Omental fat pad (tissue), 4 donors: ENCODE data around the gene PCNT. TPM values are rescaled to one million over a fixed set of nuclear protein-coding genes. Genes with fewer than 3 reads are reported as not detected.
A peak's percentile ranks its signal among the peaks of the same experiment; 100 is the strongest.

Experiments used
- ATAC-seq: fragments of 150-250 bp; one replicate; pipeline ENCODE4 v1.9.1; 2016; ENCODE audit warnings: mild to moderate bottlenecking, moderate library complexity; ENCODE audit not compliant: low FRiP score
- DNase-seq: peaks from one replicate; pipeline ENCODE4 v3.0.0-alpha.2; 2019; ENCODE audit warnings: low spot score
- total RNA-seq, 4 donors: library from RNA; depleted of rRNA; stranded (reverse); fragments of >200 nt; gene quantifications; one replicate each; pipeline ENCODE4 v1.1.0, GENCODE V29; 2016
- TF ChIP-seq, protein P1 (sequence below), 3 donors: fragments of 450-650 bp; IDR thresholded peaks; one replicate each; pipeline ENCODE4 v1.5.1; 2016 to 2017; ENCODE audit warnings: antibody characterized with exemption in 3 of 3, mild to moderate bottlenecking in 3 of 3, moderate library complexity in 2 of 3

PCNT gene
- total RNA-seq, 4 donors from 2014 or later = 23.0 to 51.7 (median 24.4) TPM

DNA sequence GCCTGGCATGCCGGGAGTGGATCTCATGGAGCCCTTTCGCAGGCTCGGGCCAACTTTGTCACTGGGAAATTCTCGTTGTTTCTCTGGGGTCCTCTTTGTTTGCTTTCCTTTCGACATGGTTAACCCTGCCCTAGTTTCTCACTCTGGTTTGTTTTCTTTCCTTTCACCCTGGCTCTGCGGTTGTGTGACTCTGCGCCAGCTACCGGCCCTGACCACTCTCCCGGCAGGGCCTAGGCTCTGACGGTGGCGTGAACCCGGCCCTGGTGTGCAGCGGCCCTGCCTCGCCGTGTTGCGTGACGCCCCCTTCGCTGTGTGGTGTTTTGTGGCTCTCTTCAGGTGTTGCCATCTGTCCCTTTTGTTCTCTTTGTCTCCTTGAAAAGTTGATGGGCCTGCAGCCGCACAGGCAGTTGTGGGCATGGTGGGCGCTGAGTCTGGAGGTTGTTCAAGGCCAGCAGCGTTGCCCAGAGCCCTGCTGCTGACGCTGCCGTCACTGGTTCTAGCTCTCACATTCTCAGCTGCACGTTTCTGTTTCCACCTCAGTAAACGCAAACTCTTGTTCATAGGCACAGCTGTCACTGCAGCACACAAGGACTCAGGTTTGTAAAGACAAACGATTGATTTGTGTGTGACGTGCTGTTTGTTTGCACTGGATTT, 70.1 kb downstream of the PCNT start:
- TF ChIP-seq, protein P1, sequence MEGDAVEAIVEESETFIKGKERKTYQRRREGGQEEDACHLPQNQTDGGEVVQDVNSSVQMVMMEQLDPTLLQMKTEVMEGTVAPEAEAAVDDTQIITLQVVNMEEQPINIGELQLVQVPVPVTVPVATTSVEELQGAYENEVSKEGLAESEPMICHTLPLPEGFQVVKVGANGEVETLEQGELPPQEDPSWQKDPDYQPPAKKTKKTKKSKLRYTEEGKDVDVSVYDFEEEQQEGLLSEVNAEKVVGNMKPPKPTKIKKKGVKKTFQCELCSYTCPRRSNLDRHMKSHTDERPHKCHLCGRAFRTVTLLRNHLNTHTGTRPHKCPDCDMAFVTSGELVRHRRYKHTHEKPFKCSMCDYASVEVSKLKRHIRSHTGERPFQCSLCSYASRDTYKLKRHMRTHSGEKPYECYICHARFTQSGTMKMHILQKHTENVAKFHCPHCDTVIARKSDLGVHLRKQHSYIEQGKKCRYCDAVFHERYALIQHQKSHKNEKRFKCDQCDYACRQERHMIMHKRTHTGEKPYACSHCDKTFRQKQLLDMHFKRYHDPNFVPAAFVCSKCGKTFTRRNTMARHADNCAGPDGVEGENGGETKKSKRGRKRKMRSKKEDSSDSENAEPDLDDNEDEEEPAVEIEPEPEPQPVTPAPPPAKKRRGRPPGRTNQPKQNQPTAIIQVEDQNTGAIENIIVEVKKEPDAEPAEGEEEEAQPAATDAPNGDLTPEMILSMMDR (IDR thresholded peaks at IDR 0.05) = no peak
- DNase-seq (no peak), ATAC-seq (no peak)

DNA sequence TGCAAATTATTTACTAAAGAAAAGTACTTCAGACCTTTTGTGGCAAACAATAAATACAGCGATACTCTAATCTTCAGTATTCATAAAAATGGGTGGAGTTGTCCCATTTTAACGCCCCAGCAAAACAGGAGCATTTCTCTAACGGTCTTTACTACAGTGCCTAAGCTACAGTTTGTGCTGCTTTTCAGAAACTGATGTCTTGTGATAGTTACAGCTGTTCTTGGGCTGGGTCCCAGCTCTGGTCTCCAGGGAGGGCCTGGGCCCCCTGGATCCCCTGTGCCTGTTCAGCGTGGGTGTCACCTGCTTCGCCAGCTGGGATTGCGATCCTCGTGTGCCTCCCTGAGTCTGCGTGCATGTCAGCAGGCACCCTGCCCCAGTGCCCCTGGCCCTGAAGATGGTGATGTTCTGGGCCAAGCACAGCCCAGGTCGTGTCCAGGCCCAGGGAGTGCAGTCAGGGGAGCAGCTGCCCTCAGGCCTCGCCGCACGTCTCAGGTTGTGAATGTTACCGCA, 70.7 kb downstream of the PCNT start:
- ATAC-seq (no peak), DNase-seq (no peak)
- TF ChIP-seq, protein P1 (IDR thresholded peaks at IDR 0.05) = no peak

DNA sequence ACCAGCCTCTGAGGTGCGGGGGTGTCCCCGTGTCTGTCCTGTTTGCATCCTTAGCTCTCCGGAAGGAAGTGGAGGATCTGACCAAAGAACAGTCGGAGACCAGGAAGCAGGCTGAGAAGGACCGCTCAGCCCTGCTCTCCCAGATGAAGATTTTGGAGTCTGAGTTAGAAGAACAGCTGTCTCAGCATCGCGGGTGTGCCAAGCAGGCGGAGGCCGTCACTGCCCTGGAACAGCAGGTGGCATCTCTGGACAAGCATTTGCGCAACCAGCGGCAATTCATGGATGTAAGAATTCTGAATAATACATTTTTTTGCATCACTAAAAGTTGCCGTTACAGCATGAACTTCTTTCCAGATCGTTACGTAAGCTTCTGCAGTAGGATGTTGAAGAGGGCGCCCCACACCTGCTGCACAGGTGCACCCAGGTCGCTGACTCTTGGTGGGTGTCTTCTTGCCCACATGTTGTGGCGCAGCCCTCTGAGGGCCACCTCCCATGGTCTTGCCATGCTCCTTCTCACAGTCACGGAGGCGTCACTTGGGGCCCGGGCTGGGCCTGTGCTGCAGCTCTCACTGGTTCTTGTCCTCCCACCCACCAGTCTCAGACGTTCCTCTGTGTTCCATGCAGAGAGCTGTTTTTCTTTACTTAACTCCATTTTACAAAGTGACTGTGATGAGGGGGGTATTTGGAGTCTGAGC, 73.4 kb downstream of the PCNT start:
- ATAC-seq (no peak), DNase-seq (no peak)
- TF ChIP-seq, protein P1 (IDR thresholded peaks at IDR 0.05) = no peak

DNA sequence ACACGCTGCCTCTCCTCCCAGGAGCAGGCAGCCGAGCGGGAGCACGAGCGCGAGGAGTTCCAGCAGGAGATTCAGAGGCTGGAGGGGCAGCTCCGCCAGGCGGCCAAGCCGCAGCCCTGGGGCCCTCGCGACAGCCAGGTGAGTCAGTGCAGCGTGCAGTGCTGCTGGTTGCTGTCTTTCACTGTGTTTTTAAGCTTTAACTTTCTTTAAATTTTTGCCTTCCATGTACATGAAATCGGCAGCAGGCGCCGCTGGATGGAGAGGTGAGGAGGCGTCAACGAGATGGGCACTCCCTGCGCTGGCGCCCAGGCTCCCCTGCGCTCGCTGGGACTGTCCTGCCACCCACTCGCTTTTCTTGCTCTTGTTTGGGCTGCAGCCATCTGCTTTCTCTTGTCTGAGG, 74.0 kb downstream of the PCNT start:
- DNase-seq = no peak
- no peak for ATAC-seq
- TF ChIP-seq, protein P1 (IDR thresholded peaks at IDR 0.05) = no peak

DNA sequence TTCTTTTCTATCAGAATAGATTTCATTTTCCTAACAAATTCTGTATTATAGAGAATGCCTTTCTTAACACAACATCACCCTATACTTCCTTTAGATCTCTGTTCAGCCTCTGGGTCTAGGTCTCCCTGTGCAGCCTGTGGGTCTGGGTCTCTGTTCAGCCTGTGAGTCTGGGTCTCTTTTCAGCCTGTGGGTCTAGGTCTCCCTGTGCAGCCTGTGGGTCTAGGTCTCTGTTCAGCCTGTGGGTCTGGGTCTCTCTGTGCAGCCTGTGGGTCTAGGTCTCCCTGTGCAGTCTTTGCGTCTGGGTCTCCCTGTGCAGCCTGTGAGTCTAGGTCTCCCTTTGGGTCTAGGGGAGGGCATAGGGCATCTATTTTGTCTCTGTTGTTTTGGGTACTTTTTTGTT, 75.2 kb downstream of the PCNT start:
- TF ChIP-seq, protein P1 (IDR thresholded peaks at IDR 0.05) = no peak
- ATAC-seq (peak; percentile 41), DNase-seq (no peak)

DNA sequence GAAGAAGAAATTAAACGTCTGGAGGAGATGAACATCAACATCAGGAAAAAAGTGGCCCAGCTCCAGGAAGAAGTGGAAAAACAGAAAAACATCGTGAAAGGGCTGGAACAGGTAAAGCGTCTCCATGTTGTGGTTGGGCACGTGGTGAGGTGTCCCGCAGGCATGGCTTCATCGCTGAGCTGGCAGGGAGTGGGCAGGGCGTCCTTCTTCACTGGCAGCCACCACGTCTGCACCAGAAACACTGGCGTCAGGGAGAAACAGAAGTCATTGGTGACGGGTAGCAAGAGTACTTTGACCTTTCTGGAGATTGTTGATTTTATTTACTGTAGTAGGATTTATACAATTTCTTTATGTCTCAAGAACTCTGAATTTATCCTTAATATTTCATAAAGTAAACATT, 75.7 kb downstream of the PCNT start:
- no peak for DNase-seq
- no peak for ATAC-seq
- TF ChIP-seq, protein P1 (IDR thresholded peaks at IDR 0.05) = no peak
